Measurements from ENCODE around the gene PHC3.
A peak's percentile ranks its signal among the peaks of the same experiment; 100 is the strongest.

The PHC3 gene

DNA sequence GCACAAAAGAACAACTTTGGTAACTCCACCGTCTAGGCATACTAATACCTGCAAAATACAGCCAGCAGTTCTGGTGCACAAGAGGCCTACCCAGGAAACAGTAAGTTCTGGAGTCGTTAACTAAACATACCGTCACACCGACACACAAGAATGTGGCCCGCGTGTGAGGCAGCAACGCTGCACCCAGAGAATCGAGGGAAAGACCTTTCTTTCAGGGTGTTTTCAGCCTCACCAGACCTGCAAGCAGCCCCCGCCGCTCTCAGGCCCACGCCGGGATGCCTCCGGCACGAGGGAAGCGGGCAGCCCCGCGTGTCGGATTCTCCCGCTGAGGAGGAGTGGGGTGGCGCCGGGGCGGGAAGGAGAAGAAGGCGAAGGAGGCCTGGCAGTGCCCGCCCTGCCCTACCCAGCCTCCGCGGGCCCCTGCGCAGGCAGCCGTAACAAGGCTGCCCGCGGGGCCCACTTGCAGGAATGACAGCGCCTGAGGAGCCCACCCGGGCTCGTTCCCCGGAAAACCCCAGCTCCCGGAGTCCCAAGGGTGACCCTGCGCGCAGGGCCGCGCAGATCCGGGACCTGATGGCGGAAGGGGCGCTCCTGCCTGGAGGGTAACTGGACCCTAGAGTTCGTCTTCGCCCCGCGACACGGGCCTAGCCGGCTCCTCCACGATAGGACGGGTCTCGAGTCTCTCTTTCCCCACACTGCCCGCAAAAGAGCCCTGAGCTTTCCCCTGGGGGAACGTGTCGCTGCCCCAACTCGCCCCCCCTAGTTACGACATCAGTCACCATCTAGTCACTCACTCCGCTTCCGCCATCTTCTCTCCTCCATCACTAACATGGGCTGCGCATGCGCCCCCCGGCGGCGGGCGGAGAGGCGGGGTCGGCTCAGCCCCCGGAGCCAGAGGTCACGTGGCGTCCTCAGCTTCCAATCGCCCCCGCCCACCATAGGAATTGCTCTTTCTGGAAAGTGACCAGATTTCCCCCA, at the start of gene PHC3:
Gene PHC3, minus strand, starts transcription at position 826 of the 978 bp plus-strand sequence. Its CDS starts 18 bp downstream, at position 808.
- Histone ChIP-seq H3K27ac (ENCODE audit: low read length) (peak within 1 kb of the TSS; percentile 82), H3K9ac (ENCODE audit: low read depth, low read length) (peak within 1 kb of the TSS; percentile 93), H3K36me3 (ENCODE audit: insufficient read depth, low read depth, low read length) (peaks cover 27% of the 10 kb centered on the region), H3K9me3 (ENCODE audit: insufficient read depth, low read depth, low read length) (no peaks in the 10 kb centered on the region), H3K4me1 (ENCODE audit: insufficient read depth, low read length) (no peaks in the 10 kb centered on the region), H3K27me3 (ENCODE audit: insufficient read depth, low read length) (no peaks in the 10 kb centered on the region), H3K4me3 (ENCODE audit: low read length) (peak within 1 kb of the TSS; percentile 77)

- no peak overlapping the region for H3K27ac ChIP-seq (ENCODE audit: low read length)
Observed at GRCh38 chr3:170228093-170228766, 46.7 kb upstream of the PHC3 start.

DNA sequence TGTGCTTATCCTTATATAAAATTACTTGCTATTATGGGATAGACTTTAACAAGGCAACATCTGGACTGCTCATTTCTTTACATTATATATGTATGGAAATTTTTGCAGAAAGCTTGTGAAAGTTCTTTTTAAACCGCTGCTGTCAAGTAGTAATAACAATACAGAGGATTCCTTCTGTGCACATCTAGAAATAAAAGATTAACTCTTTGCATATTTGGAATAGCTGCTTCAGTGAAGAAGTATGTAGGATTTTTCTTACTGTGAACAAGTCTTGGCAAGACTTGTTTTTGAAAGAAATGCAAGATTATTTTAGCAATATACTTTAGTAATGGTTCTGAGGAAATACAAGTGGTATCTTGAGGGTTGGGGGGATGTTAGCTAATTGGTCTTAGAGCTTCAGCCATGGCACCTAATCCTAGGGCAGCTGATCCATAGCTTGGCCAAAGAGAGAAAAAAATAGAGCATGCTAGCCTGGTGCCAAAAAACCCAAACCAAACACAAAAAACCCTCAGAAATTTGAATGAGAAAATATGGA, 45.0 kb upstream of the PHC3 start:
- Histone ChIP-seq H3K4me1 (ENCODE audit: insufficient read depth, low read length) (peaks cover 13% of the 10 kb centered on the region; the same call in 1 of the 2 replicates), H3K36me3 (ENCODE audit: insufficient read depth, low read depth, low read length) (no peaks in the 10 kb centered on the region), H3K27me3 (ENCODE audit: insufficient read depth, low read length) (no peaks in the 10 kb centered on the region), H3K27ac (ENCODE audit: low read length) (no peak overlapping the region), H3K4me3 (ENCODE audit: low read length) (no peak overlapping the region), H3K9me3 (ENCODE audit: insufficient read depth, low read depth, low read length) (no peaks in the 10 kb centered on the region), H3K9ac (ENCODE audit: low read depth, low read length) (no peak overlapping the region)

More at GRCh38 chr3:170228093-170228766, 46.7 kb upstream of the PHC3 start:
- Histone ChIP-seq H3K36me3 (ENCODE audit: insufficient read depth, low read depth, low read length) (no peaks in the 10 kb centered on the region), H3K9me3 (ENCODE audit: insufficient read depth, low read depth, low read length) (no peaks in the 10 kb centered on the region), H3K9ac (ENCODE audit: low read depth, low read length) (no peak overlapping the region), H3K4me3 (ENCODE audit: low read length) (no peak overlapping the region), H3K4me1 (ENCODE audit: insufficient read depth, low read length) (peaks cover 13% of the 10 kb centered on the region; the same call in 1 of the 2 replicates), H3K27me3 (ENCODE audit: insufficient read depth, low read length) (no peaks in the 10 kb centered on the region)

DNA sequence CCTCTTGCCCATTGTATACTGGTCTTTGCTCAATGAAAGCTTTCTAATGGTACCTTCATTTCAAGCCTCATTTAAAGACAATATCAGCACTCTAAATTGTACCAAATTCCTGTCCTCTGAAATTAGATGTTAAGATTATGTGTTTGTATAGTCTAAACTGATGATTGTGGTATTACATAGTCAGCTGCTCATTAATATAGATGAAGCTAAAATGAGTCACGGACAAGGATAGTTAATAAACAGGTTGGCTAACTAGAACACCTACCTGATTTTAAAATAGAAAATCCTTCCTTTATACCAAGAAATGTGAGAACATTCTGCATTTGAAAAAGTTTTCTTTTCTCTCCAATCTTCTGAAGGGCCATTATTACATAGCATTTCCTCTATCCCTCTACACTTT, 43.6 kb upstream of the PHC3 start:
- Histone ChIP-seq H3K27me3 (ENCODE audit: insufficient read depth, low read length) (no peaks in the 10 kb centered on the region), H3K4me1 (ENCODE audit: insufficient read depth, low read length) (peaks cover 13% of the 10 kb centered on the region; the same call in 1 of the 2 replicates), H3K36me3 (ENCODE audit: insufficient read depth, low read depth, low read length) (no peaks in the 10 kb centered on the region), H3K27ac (ENCODE audit: low read length) (no peak overlapping the region), H3K9ac (ENCODE audit: low read depth, low read length) (no peak overlapping the region), H3K9me3 (ENCODE audit: insufficient read depth, low read depth, low read length) (no peaks in the 10 kb centered on the region), H3K4me3 (ENCODE audit: low read length) (no peak overlapping the region; the same call in 1 of the 2 replicates)

- Histone ChIP-seq H3K36me3 (ENCODE audit: insufficient read depth, low read depth, low read length) (no peaks in the 10 kb centered on the region), H3K4me1 (ENCODE audit: insufficient read depth, low read length) (peaks cover 13% of the 10 kb centered on the region; the same call in 1 of the 2 replicates), H3K27me3 (ENCODE audit: insufficient read depth, low read length) (no peaks in the 10 kb centered on the region), H3K4me3 (ENCODE audit: low read length) (peak overlapping the region; percentile 87), H3K9me3 (ENCODE audit: insufficient read depth, low read depth, low read length) (no peaks in the 10 kb centered on the region; the same call in 1 of the 2 replicates), H3K27ac (ENCODE audit: low read length) (no peak overlapping the region), H3K9ac (ENCODE audit: low read depth, low read length) (peak overlapping the region; percentile 96)
Observed at GRCh38 chr3:170222647-170223541, 41.4 kb upstream of the PHC3 start.

GRCh38 chr3:170221924-170222646, 40.6 kb upstream of the PHC3 start, which contains the start of gene PRKCI:
Gene PRKCI (plus strand): TSS chr3:170222424. CDS start chr3:170222670, 246 bp downstream.
- no peaks in the 10 kb centered on the region for H3K27me3 ChIP-seq (ENCODE audit: insufficient read depth, low read length)
- no peaks in the 10 kb centered on the region; the same call in 1 of the 2 replicates for H3K9me3 ChIP-seq (ENCODE audit: insufficient read depth, low read depth, low read length)
- peak within 1 kb of the TSS; percentile 96 for H3K9ac ChIP-seq (ENCODE audit: low read depth, low read length)
- no peaks in the 10 kb centered on the region for H3K36me3 ChIP-seq (ENCODE audit: insufficient read depth, low read depth, low read length)
- peak within 1 kb of the TSS; percentile 95 for H3K27ac ChIP-seq (ENCODE audit: low read length)
- peaks cover 13% of the 10 kb centered on the region; the same call in 1 of the 2 replicates for H3K4me1 ChIP-seq (ENCODE audit: insufficient read depth, low read length)
- H3K4me3 ChIP-seq (ENCODE audit: low read length): peak within 1 kb of the TSS; percentile 87

GRCh38 chr3:170220871-170221270, 39.3 kb upstream of the PHC3 start:
- H3K4me3 ChIP-seq (ENCODE audit: low read length): no peak overlapping the region
- H3K27ac ChIP-seq (ENCODE audit: low read length): no peak overlapping the region
- no peak overlapping the region for H3K9ac ChIP-seq (ENCODE audit: low read depth, low read length)
- no peaks in the 10 kb centered on the region for H3K36me3 ChIP-seq (ENCODE audit: insufficient read depth, low read depth, low read length)
- H3K9me3 ChIP-seq (ENCODE audit: insufficient read depth, low read depth, low read length): no peaks in the 10 kb centered on the region; the same call in 1 of the 2 replicates
- peaks cover 8% of the 10 kb centered on the region; the same call in 1 of the 2 replicates for H3K4me1 ChIP-seq (ENCODE audit: insufficient read depth, low read length)
- no peaks in the 10 kb centered on the region for H3K27me3 ChIP-seq (ENCODE audit: insufficient read depth, low read length)

GRCh38 chr3:170219850-170220249, 38.3 kb upstream of the PHC3 start:
- no peak overlapping the region for H3K9ac ChIP-seq (ENCODE audit: low read depth, low read length)
- no peak overlapping the region for H3K4me3 ChIP-seq (ENCODE audit: low read length)
- no peaks in the 10 kb centered on the region; the same call in 1 of the 2 replicates for H3K9me3 ChIP-seq (ENCODE audit: insufficient read depth, low read depth, low read length)
- no peak overlapping the region for H3K27ac ChIP-seq (ENCODE audit: low read length)
- H3K4me1 ChIP-seq (ENCODE audit: insufficient read depth, low read length): peaks cover under 1% of the 10 kb centered on the region; the same call in 1 of the 2 replicates
- H3K27me3 ChIP-seq (ENCODE audit: insufficient read depth, low read length): no peaks in the 10 kb centered on the region
- H3K36me3 ChIP-seq (ENCODE audit: insufficient read depth, low read depth, low read length): no peaks in the 10 kb centered on the region

DNA sequence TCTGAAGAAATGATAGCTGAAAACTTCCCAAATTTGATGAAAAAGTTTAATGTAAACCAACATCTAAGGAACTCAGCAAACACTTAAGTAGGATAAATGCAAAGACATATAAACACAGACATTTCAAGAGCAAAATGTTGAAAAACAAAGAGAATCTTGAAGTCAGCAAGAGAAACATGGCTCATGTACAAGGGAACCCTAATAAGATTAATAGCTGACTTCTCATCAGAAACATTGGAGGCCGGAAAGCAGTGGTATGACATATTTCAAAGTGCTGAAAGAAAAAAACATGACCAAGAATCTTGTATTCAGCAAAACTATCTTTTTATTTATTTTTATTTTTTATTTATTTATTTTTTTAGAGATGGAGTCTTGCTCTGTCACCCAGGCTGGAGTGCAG, 30.1 kb upstream of the PHC3 start:
- no peaks in the 10 kb centered on the region for H3K4me1 ChIP-seq (ENCODE audit: insufficient read depth, low read length)

GRCh38 chr3:170207717-170208116, 26.2 kb upstream of the PHC3 start:
- Histone ChIP-seq H3K36me3 (ENCODE audit: insufficient read depth, low read depth, low read length) (no peaks in the 10 kb centered on the region), H3K9ac (ENCODE audit: low read depth, low read length) (no peak overlapping the region), H3K4me1 (ENCODE audit: insufficient read depth, low read length) (peaks cover 2% of the 10 kb centered on the region; the same call in 1 of the 2 replicates), H3K9me3 (ENCODE audit: insufficient read depth, low read depth, low read length) (0 out of 2 replicates have a peak, but pooled peaks cover 6% of the 10 kb centered on the region), H3K27me3 (ENCODE audit: insufficient read depth, low read length) (no peaks in the 10 kb centered on the region), H3K27ac (ENCODE audit: low read length) (no peak overlapping the region), H3K4me3 (ENCODE audit: low read length) (no peak overlapping the region)

More for the DNA sequence above, 30.1 kb upstream of the PHC3 start:
- no peak overlapping the region for H3K9ac ChIP-seq (ENCODE audit: low read depth, low read length)
- no peak overlapping the region for H3K4me3 ChIP-seq (ENCODE audit: low read length)
- no peak overlapping the region for H3K27ac ChIP-seq (ENCODE audit: low read length)
- 0 out of 2 replicates have a peak, but pooled peaks cover 6% of the 10 kb centered on the region for H3K9me3 ChIP-seq (ENCODE audit: insufficient read depth, low read depth, low read length)
- no peaks in the 10 kb centered on the region for H3K27me3 ChIP-seq (ENCODE audit: insufficient read depth, low read length)
- H3K36me3 ChIP-seq (ENCODE audit: insufficient read depth, low read depth, low read length): no peaks in the 10 kb centered on the region
